ENCODE data around the gene SRL. TPM values are rescaled to one million over a fixed set of nuclear protein-coding genes. Genes with fewer than 3 reads are reported as not detected.

The SRL gene
- total and polyA plus RNA-seq, 10 donors = 0.57 to 5.8 (median 3.1) TPM

DNA sequence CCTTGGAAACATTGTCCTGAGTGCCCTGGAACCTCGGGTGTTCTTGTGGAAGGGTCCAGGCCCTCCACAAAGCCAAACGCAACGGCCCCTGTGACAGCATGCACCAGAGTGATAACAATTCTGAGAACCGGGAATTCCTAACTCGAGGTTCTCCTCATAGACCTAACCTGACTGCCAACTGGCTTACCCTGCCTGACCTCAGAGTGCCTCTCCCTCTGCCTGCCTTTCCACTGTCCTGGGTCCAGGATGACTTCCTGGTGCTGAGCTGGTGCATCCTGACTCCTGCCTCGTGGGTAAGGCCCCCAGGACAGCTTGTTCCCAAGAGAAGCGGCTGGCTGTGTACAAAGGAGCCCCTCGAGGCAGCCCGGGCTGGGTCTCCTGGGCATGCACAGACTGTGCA, 51.8 kb downstream of the SRL start:
- 68 to 79% (median 76%) methylated on average over 9 of the region's 9 CpGs for WGBS, 5 donors
- Histone ChIP-seq H3K9me3 (no peaks in the 10 kb centered on the region), H3K27me3 (replicated peaks in 1 of 7) (no peaks in the 10 kb centered on the region), H3K4me1 (peaks cover 0 to 6% (median 2%) of the 10 kb centered on the region in 6 donors), H3K27ac (no peak overlapping the region), H3K4me3 (no peak overlapping the region), H3K36me3 (peaks cover 0 to 6% (median 0%) of the 10 kb centered on the region in 6 donors)
- TF ChIP-seq POLR2A (IDR thresholded peaks at IDR 0.05) (no peak), POLR2AphosphoS5 (IDR thresholded peaks at IDR 0.05) (no peak)
- TF ChIP-seq, protein P1, sequence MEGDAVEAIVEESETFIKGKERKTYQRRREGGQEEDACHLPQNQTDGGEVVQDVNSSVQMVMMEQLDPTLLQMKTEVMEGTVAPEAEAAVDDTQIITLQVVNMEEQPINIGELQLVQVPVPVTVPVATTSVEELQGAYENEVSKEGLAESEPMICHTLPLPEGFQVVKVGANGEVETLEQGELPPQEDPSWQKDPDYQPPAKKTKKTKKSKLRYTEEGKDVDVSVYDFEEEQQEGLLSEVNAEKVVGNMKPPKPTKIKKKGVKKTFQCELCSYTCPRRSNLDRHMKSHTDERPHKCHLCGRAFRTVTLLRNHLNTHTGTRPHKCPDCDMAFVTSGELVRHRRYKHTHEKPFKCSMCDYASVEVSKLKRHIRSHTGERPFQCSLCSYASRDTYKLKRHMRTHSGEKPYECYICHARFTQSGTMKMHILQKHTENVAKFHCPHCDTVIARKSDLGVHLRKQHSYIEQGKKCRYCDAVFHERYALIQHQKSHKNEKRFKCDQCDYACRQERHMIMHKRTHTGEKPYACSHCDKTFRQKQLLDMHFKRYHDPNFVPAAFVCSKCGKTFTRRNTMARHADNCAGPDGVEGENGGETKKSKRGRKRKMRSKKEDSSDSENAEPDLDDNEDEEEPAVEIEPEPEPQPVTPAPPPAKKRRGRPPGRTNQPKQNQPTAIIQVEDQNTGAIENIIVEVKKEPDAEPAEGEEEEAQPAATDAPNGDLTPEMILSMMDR (IDR thresholded peaks at IDR 0.05 in 8 of 11, conservative IDR thresholded peaks at IDR 0.05 in 3 of 11) = no peak
- intact Hi-C loops (cut with DNase I; ENCODE audit: low total_unique reads) = loop anchor here (10.0 kb wide), 1 partner anchor 65 kb away; no protein-coding TSS in a partner anchor
- no peak for DNase-seq

DNA sequence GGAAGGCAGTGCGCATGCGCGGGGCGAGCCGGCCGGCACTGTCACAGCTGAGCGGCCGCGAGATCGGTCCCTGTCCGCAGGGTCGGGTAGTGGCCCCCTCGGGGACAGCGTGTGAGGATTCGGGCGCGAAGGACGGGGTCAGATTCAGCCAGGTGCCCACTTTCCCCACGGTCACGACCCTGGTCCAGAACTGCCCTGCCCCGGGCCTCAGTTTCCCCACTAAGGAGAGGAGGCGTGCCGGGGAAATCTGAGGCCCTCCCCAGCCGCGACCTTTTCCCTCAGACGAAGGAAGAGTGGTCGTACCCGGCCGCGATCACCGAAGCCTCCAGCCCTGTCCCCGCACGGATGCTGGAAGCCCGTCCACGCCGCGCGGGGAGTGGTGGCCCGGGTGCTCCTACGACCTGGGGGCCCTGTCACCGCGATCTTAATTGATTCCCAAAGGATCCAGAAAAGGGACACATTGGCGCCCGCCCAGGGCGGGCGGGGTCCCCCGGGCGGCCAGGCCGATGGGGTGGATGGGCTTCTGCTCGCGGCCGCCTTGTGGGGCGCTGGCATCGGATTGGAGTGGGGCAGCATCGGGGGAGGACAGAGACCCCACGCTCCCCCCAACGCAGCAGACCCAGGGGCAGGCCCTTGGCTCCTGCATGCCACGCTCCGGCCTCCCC, 57.7 kb downstream of the SRL start:
- WGBS, 5 donors = 12 to 41% (median 20%) methylated on average over 11 to 59 of the region's 59 CpGs
- intact Hi-C loops (cut with DNase I; ENCODE audit: low total_unique reads) = no loop called here
- TF ChIP-seq, protein P1 (IDR thresholded peaks at IDR 0.05 in 8 of 11, conservative IDR thresholded peaks at IDR 0.05 in 3 of 11) = peak in 1 of 11 experiments; percentile 21
- no peak for TF ChIP-seq POLR2A (IDR thresholded peaks at IDR 0.05)
- H3K9me3 ChIP-seq = no peaks in the 10 kb centered on the region
- peak; percentile 81 for DNase-seq
- no peaks in the 10 kb centered on the region for H3K27me3 ChIP-seq (replicated peaks in 1 of 7)
- H3K36me3 ChIP-seq = no peaks in the 10 kb centered on the region
- peak overlapping the region in 7 of 8 donors; percentile 90 to 96 (median 95) for H3K27ac ChIP-seq
- peak overlapping the region; percentile 54 to 94 (median 75) for H3K4me3 ChIP-seq
- peaks cover 4 to 27% (median 15%) of the 10 kb centered on the region in 6 donors for H3K4me1 ChIP-seq

DNA sequence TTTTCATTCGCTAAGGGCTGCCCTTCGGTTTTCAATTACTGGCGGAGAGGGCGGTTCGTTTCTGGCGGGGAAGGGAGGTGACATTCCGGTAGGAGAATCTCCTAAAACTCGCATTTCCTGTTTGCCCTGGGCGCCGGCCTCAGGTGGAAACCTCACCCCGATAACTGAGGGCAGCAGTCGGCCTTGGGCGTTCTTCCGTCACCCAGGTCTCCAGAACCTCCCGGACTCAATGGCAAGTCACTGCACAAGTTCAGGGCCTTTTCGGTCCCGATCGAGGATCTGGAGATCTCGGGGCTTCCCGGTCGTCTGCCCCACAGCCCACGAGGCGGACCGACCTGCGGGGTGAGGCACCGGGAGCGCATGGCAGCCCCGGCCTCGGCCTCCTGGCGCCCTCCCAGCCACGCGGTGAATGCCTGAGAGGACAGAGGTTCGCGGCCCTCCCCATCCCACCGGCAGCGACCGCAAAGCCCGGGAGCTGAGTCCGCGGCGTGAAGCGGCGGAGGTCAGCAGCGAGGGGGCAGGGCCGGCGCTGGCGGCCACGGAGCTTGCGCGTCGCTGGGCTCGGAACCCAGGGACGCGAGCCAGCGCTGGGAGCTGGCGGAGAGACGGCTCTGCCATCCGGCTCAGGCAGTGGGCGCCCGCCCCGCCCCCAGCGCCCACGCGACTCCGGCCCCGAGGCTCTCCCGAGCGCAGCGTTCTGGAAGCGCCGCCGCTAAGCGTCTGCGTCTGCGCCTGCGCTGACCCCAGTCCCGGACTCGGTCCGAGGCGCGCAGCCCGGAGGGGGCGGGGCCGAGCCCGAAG, 58.4 kb downstream of the SRL start:
- peak; percentile 98 for DNase-seq
- Histone ChIP-seq H3K27ac (peak overlapping the region; percentile 87 to 96 (median 95)), H3K36me3 (no peaks in the 10 kb centered on the region), H3K4me3 (peak overlapping the region; percentile 54 to 94 (median 75)), H3K4me1 (peaks cover 4 to 27% (median 15%) of the 10 kb centered on the region in 6 donors), H3K9me3 (no peaks in the 10 kb centered on the region), H3K27me3 (replicated peaks in 1 of 7) (no peaks in the 10 kb centered on the region)
- 0 to 1% (median 0%) methylated on average over 22 to 85 of the region's 85 CpGs for WGBS, 5 donors
- TF ChIP-seq POLR2AphosphoS5 (IDR thresholded peaks at IDR 0.05) (peak; percentile 81 to 91 (median 90)), POLR2A (IDR thresholded peaks at IDR 0.05) (no peak)
- TF ChIP-seq, protein P1 (IDR thresholded peaks at IDR 0.05 in 8 of 11, conservative IDR thresholded peaks at IDR 0.05 in 3 of 11) = peak in 4 of 11 experiments; percentile 6 to 36 (median 28)
- intact Hi-C loops (cut with DNase I; ENCODE audit: low total_unique reads) = no loop called here
